ENCODE measurements around the gene PSMB2.

PSMB2 gene

GRCh38 chr1:35569936-35570335 is 71.4 kb downstream of the PSMB2 start:
- TF ChIP-seq CTCF (IDR thresholded peaks at IDR 0.05; ENCODE audit: low read depth, low read length, missing control alignments), result no peak
- no peak for DNase-seq (ENCODE audit: extremely low read depth, low read depth)
- no peak overlapping the region for H3K4me3 ChIP-seq (replicated peaks; ENCODE audit: low read depth, low read length)

- peak; percentile 38 for DNase-seq (ENCODE audit: extremely low read depth, low read depth)
- no peak overlapping the region for H3K4me3 ChIP-seq (replicated peaks; ENCODE audit: low read depth, low read length)
- TF ChIP-seq CTCF (IDR thresholded peaks at IDR 0.05; ENCODE audit: low read depth, low read length, missing control alignments), result peak; percentile 87
These were observed 72.3 kb downstream of the PSMB2 start for GRCh38 chr1:35568975-35569395.

- no peak for DNase-seq (ENCODE audit: extremely low read depth, low read depth)
- TF ChIP-seq CTCF (IDR thresholded peaks at IDR 0.05; ENCODE audit: low read depth, low read length, missing control alignments), result no peak
- H3K4me3 ChIP-seq (replicated peaks; ENCODE audit: low read depth, low read length), result no peak overlapping the region
These were observed 73.3 kb downstream of the PSMB2 start for GRCh38 chr1:35567947-35568558.

- no peak for TF ChIP-seq CTCF (IDR thresholded peaks at IDR 0.05; ENCODE audit: low read depth, low read length, missing control alignments)
- H3K4me3 ChIP-seq (replicated peaks; ENCODE audit: low read depth, low read length), result no peak overlapping the region
- no peak for DNase-seq (ENCODE audit: extremely low read depth, low read depth)
These were observed 75.6 kb downstream of the PSMB2 start for GRCh38 chr1:35565742-35566133.

- no peak overlapping the region for H3K4me3 ChIP-seq (replicated peaks; ENCODE audit: low read depth, low read length)
- DNase-seq (ENCODE audit: extremely low read depth, low read depth), result no peak
- no peak for TF ChIP-seq CTCF (IDR thresholded peaks at IDR 0.05; ENCODE audit: low read depth, low read length, missing control alignments)
These were observed 76.2 kb downstream of the PSMB2 start for GRCh38 chr1:35564884-35565741.

- TF ChIP-seq CTCF (IDR thresholded peaks at IDR 0.05; ENCODE audit: low read depth, low read length, missing control alignments), result peak; percentile 78
- peak; percentile 59 for DNase-seq (ENCODE audit: extremely low read depth, low read depth)
- H3K4me3 ChIP-seq (replicated peaks; ENCODE audit: low read depth, low read length), result no peak overlapping the region
These were observed 77.1 kb downstream of the PSMB2 start for GRCh38 chr1:35564037-35564883.
